Measurements from ENCODE around the gene TNFRSF14.

TNFRSF14 gene

GRCh38 chr1:2556277-2556677 lies at the start of gene TNFRSF14:
Gene TNFRSF14 (plus strand): TSS chr1:2556371. CDS start chr1:2556665, 294 bp downstream.
- DNase-seq: peak; percentile 76

GRCh38 chr1:2506901-2507565 lies 49.1 kb upstream of the TNFRSF14 start:
- DNase-seq: no peak

- DNase-seq: no peak
Observed at GRCh38 chr1:2507744-2508155, 48.4 kb upstream of the TNFRSF14 start.

- no peak for DNase-seq
Observed at GRCh38 chr1:2508180-2508579, 48.0 kb upstream of the TNFRSF14 start.

GRCh38 chr1:2508751-2509150 lies 47.4 kb upstream of the TNFRSF14 start:
- DNase-seq: no peak

- no peak for DNase-seq
Observed at GRCh38 chr1:2509589-2509988, 46.6 kb upstream of the TNFRSF14 start.

- DNase-seq: no peak
Observed at GRCh38 chr1:2510366-2511155, 45.6 kb upstream of the TNFRSF14 start.

- DNase-seq: no peak
Observed at GRCh38 chr1:2512862-2513421, 43.2 kb upstream of the TNFRSF14 start.

GRCh38 chr1:2513939-2514652 lies 42.1 kb upstream of the TNFRSF14 start:
- DNase-seq: no peak

GRCh38 chr1:2514863-2515762 lies 41.1 kb upstream of the TNFRSF14 start:
- no peak for DNase-seq

GRCh38 chr1:2515763-2516080 lies 40.4 kb upstream of the TNFRSF14 start:
- no peak for DNase-seq

- DNase-seq: no peak
Observed at GRCh38 chr1:2516124-2516523, 40.0 kb upstream of the TNFRSF14 start.

GRCh38 chr1:2516946-2517345 lies 39.2 kb upstream of the TNFRSF14 start:
- no peak for DNase-seq

- no peak for DNase-seq
Observed at GRCh38 chr1:2517966-2518365, 38.2 kb upstream of the TNFRSF14 start.

- no peak for DNase-seq
Observed at GRCh38 chr1:2518528-2518927, 37.6 kb upstream of the TNFRSF14 start.

- no peak for DNase-seq
Observed at GRCh38 chr1:2519029-2519685, 37.0 kb upstream of the TNFRSF14 start.

- DNase-seq: no peak
Observed at GRCh38 chr1:2519729-2520128, 36.4 kb upstream of the TNFRSF14 start.

- DNase-seq: no peak
Observed at GRCh38 chr1:2520206-2520605, 36.0 kb upstream of the TNFRSF14 start.

- no peak for DNase-seq
Observed at GRCh38 chr1:2520806-2521205, 35.4 kb upstream of the TNFRSF14 start.

- DNase-seq: no peak
Observed at GRCh38 chr1:2522230-2522629, 33.9 kb upstream of the TNFRSF14 start.

- peak; percentile 42 for DNase-seq
Observed at GRCh38 chr1:2523191-2523890, 32.8 kb upstream of the TNFRSF14 start.
